H1 (cell line): ENCODE data around the gene MYO9B. TPM values are rescaled to one million over a fixed set of nuclear protein-coding genes. Genes with fewer than 3 reads are reported as not detected.

Experiments used
- CTCF ChIA-PET: fragments of 300-600 bp; sonication (Branson Sonifier 250); formaldehyde crosslinking; loops from one replicate; lab custom pipeline; 2021; ENCODE audit not compliant: partially characterized antibody; lab: Charles Lee
- POLR2A ChIA-PET: fragments of 300-600 bp; sonication (Branson Sonifier 250); formaldehyde crosslinking; loops from one replicate; lab custom pipeline; 2021; ENCODE audit warnings: inconsistent platforms; ENCODE audit not compliant: partially characterized antibody; lab: Charles Lee
- DNase-seq, 2 experiments: peaks; one replicate each; pipeline versions ENCODE4 v3.0.0 to v3.0.0-alpha.2; 2010 to 2022; ENCODE audit warnings: low spot score in 2 of 2, low read depth in 1 of 2, mixed read lengths in 1 of 2
- FAIRE-seq: peaks from 2 replicates; lab custom pipeline; 2011; peaks lifted over from hg19 to GRCh38; lab: Jason Lieb, UNC
- H2AFZ ChIP-seq: 2 replicates; pipeline ENCODE4 v1.8.1; 2012; ENCODE audit warnings: low read length, inconsistent platforms
- H2AK5ac ChIP-seq: 2 replicates; pipeline ENCODE4 v1.6.1; 2013; ENCODE audit warnings: low read depth, low read length
- H2BK120ac ChIP-seq: replicated peaks from 2 replicates; pipeline ENCODE3; 2013; ENCODE audit warnings: low read depth, low read length, inconsistent platforms
- H2BK12ac ChIP-seq: 2 replicates; pipeline ENCODE4 v1.6.1; 2013; ENCODE audit warnings: low read depth, low read length
- H2BK15ac ChIP-seq: 2 replicates; pipeline ENCODE4 v1.6.1; 2013; ENCODE audit warnings: low read length
- H2BK20ac ChIP-seq: 2 replicates; pipeline ENCODE4 v1.6.1; 2013; ENCODE audit warnings: low read length
- H2BK5ac ChIP-seq: 2 replicates; pipeline ENCODE4 v1.6.1; 2013; ENCODE audit warnings: low read depth, low read length
- H3K14ac ChIP-seq: 2 replicates; pipeline ENCODE4 v1.6.1; 2013; ENCODE audit warnings: inconsistent platforms; ENCODE audit not compliant: insufficient read length
- H3K18ac ChIP-seq: 2 replicates; pipeline ENCODE4 v1.6.1; 2013; ENCODE audit warnings: low read length; ENCODE audit errors: extremely low read depth
- H3K23ac ChIP-seq: 2 replicates; pipeline ENCODE4 v1.6.1; 2013; ENCODE audit warnings: inconsistent platforms; ENCODE audit not compliant: insufficient read length
- H3K23me2 ChIP-seq: 2 replicates; pipeline ENCODE4 v1.6.1; 2013; ENCODE audit warnings: low read depth, low read length
- H3K27ac ChIP-seq: 2 replicates; pipeline ENCODE4 v1.6.1; 2011; ENCODE audit warnings: low read depth, low read length, inconsistent platforms
- H3K27me3 ChIP-seq, 4 experiments: replicated peaks in 1 of 4; 1 replicate in 1 of 4; 2 replicates in 3 of 4; pipeline versions ENCODE4 v1.6.1 to v1.8.1; 2011 to 2013; ENCODE audit warnings: low read length in 3 of 4, mild to moderate bottlenecking in 3 of 4, inconsistent platforms in 2 of 4, mixed read lengths in 2 of 4, moderate library complexity in 1 of 4; ENCODE audit not compliant: control insufficient read depth in 3 of 4, insufficient read depth in 3 of 4; ENCODE audit errors: extremely low read depth in 1 of 4
- H3K36me3 ChIP-seq, 4 experiments: 2 replicates each; pipeline versions ENCODE4 v1.6.1 to v1.8.1; 2011 to 2013; ENCODE audit warnings: mild to moderate bottlenecking in 4 of 4, low read length in 3 of 4, moderate library complexity in 2 of 4, control low read depth in 1 of 4, inconsistent platforms in 1 of 4; ENCODE audit not compliant: insufficient read depth in 4 of 4, control insufficient read depth in 2 of 4
- H3K4ac ChIP-seq: replicated peaks from 2 replicates; pipeline ENCODE3; 2013; ENCODE audit warnings: low read length, low read depth, mixed read lengths, inconsistent platforms; ENCODE audit not compliant: insufficient read length
- H3K4me1 ChIP-seq, 4 experiments: replicated peaks in 1 of 4; 1 replicate in 1 of 4; 2 replicates in 3 of 4; pipeline versions ENCODE4 v1.6.1 to v1.8.1; 2011 to 2013; ENCODE audit warnings: low read length in 3 of 4, inconsistent platforms in 2 of 4, mixed read lengths in 1 of 4; ENCODE audit not compliant: insufficient read depth in 4 of 4, control insufficient read depth in 3 of 4
- H3K4me2 ChIP-seq, 2 experiments: 2 replicates each; pipeline versions ENCODE4 v1.6.1 to v1.8.1; 2011 to 2013; ENCODE audit warnings: low read depth in 2 of 2, low read length in 2 of 2, control low read depth in 1 of 2, inconsistent platforms in 1 of 2, mild to moderate bottlenecking in 1 of 2; ENCODE audit not compliant: insufficient read depth in 1 of 2
- H3K4me3 ChIP-seq, 4 experiments: fragments of 200-600, 300-600 bp in 1 of 4; sonication (generic), shearing (Covaris generic), sonication (Bioruptor Twin) in 1 of 4; 2 replicates each; pipeline versions ENCODE4 v1.5.1 to v1.8.1; 2011 to 2016; ENCODE audit warnings: low read length in 4 of 4, low read depth in 3 of 4, control low read depth in 2 of 4, inconsistent platforms in 2 of 4, mild to moderate bottlenecking in 2 of 4, mixed read lengths in 1 of 4, moderate library complexity in 1 of 4; ENCODE audit not compliant: insufficient read depth in 2 of 4; ENCODE audit errors: extremely low read depth in 1 of 4
- H3K56ac ChIP-seq: replicated peaks from 2 replicates; pipeline ENCODE3; 2013; ENCODE audit warnings: low read depth, mild to moderate bottlenecking, mixed read lengths, low read length, inconsistent platforms; ENCODE audit not compliant: insufficient read length
- H3K79me1 ChIP-seq: 2 replicates; pipeline ENCODE4 v1.6.1; 2013; ENCODE audit warnings: low read depth, low read length, control low read depth
- H3K79me2 ChIP-seq, 2 experiments: 2 replicates each; pipeline versions ENCODE4 v1.6.1 to v1.8.1; 2012 to 2013; ENCODE audit warnings: low read length in 2 of 2, mild to moderate bottlenecking in 2 of 2, inconsistent platforms in 1 of 2; ENCODE audit not compliant: insufficient read depth in 2 of 2, control insufficient read depth in 1 of 2
- H3K9ac ChIP-seq, 4 experiments: replicated peaks in 1 of 4; 1 replicate in 1 of 4; 2 replicates in 3 of 4; pipeline versions ENCODE4 v1.6.1 to v1.8.1; 2011 to 2013; ENCODE audit warnings: low read depth in 3 of 4, low read length in 3 of 4, control low read depth in 2 of 4, mild to moderate bottlenecking in 2 of 4, moderate library complexity in 2 of 4, inconsistent platforms in 1 of 4; ENCODE audit errors: extremely low read depth in 1 of 4
- H3K9me3 ChIP-seq, 2 experiments: 2 replicates each; pipeline versions ENCODE4 v1.6.1 to v1.8.1; 2012 to 2013; ENCODE audit warnings: mild to moderate bottlenecking in 2 of 2, moderate library complexity in 2 of 2, control low read depth in 1 of 2, inconsistent platforms in 1 of 2, low read depth in 1 of 2, low read length in 1 of 2, mixed read lengths in 1 of 2; ENCODE audit not compliant: insufficient read depth in 2 of 2
- H4K20me1 ChIP-seq, 2 experiments: replicated peaks in 1 of 2; 2 replicates each; pipeline versions ENCODE3 to v1.8.1; 2011 to 2013; ENCODE audit warnings: inconsistent platforms in 2 of 2, low read length in 2 of 2, mild to moderate bottlenecking in 1 of 2; ENCODE audit not compliant: insufficient read depth in 2 of 2, control insufficient read depth in 1 of 2
- H4K5ac ChIP-seq: 2 replicates; pipeline ENCODE4 v1.6.1; 2013; ENCODE audit warnings: low read length, low read depth, mixed read lengths, inconsistent platforms; ENCODE audit not compliant: insufficient read length
- H4K8ac ChIP-seq: 2 replicates; pipeline ENCODE4 v1.8.0; 2013; ENCODE audit warnings: mild to moderate bottlenecking, moderate library complexity, low read length, inconsistent platforms; ENCODE audit not compliant: insufficient read depth; ENCODE audit errors: extremely low read depth
- H4K91ac ChIP-seq: replicated peaks from 2 replicates; pipeline ENCODE3; 2013; ENCODE audit warnings: low read length, mixed read lengths, inconsistent platforms; ENCODE audit not compliant: insufficient read length
- PHF8 ChIP-seq: fragments of 200-600 bp; sonication (generic); conservative IDR thresholded peaks from 2 replicates; pipeline ENCODE4 v1.7.1; 2012; ENCODE audit warnings: low read depth, mild to moderate bottlenecking, inconsistent platforms, low read length, moderate library complexity
- WGBS, 2 experiments: shearing (Covaris generic) in 1 of 2; methylation state at CpG; one replicate each; pipeline versions ENCODE4 v1.1.6 to v1.1.7; 2013 to 2015; ENCODE audit warnings: low lambda C conversion rate in 2 of 2, mixed read lengths in 2 of 2, inconsistent platforms in 1 of 2, low coverage in 1 of 2, missing lambda C conversion rate in 1 of 2; ENCODE audit not compliant: insufficient replicate concordance in 2 of 2, insufficient coverage in 1 of 2, insufficient read length in 1 of 2; ENCODE audit errors: extremely low coverage in 1 of 2, missing lambda C conversion rate in 1 of 2; 5-methylcytosine and 5-hydroxymethylcytosine counted together
- polyA plus RNA-seq, 7 experiments: library from polyadenylated mRNA; depleted of rRNA in 3 of 7; stranded (reverse) in 5 of 7; unstranded in 2 of 7; fragments of >200 nt in 5 of 7; fragments of 200-250 nt in 2 of 7; gene quantifications; 1 replicate in 5 of 7; 2 replicates in 1 of 7; 4 replicates in 1 of 7; pipeline versions ENCODE4 v1.2.1 to v1.2.3, GENCODE V29; 2011 to 2013; ENCODE audit warnings: missing spikeins in 2 of 7, mixed read lengths in 2 of 7
- total RNA-seq: library from RNA; stranded (reverse); fragmentation: NEBNext Ultra II Directional; extraction: Animal tissue kit (Norgen Biotek cat#: 25700); gene quantifications from 2 replicates; pipeline ENCODE4 v1.2.1, GENCODE V29; 2021
- TF ChIP-seq, protein P1 (sequence below): IDR thresholded peaks from 2 replicates; pipeline ENCODE4 v1.6.1; 2012; ENCODE audit warnings: inconsistent platforms

The MYO9B gene
- total and polyA plus RNA-seq, 2 of the 8 experiments (the other 6 are each of a cell fraction or from before 2014, with no cell fraction given): 27.6 to 77.1 TPM

GRCh38 chr19:17079710-17080439 lies 4.3 kb downstream of the MYO9B start:
- no peak for FAIRE-seq

More at GRCh38 chr19:17079710-17080439, 4.3 kb downstream of the MYO9B start:
- peak overlapping the region; percentile 31 for H4K91ac ChIP-seq
- no peaks in the 10 kb centered on the region; a peak in 1 of 8 replicates for H3K36me3 ChIP-seq
- no peak for DNase-seq
- H2BK12ac ChIP-seq: 0 out of 2 replicates have a peak overlapping the region, but pooled peaks have one; percentile 17
- H3K18ac ChIP-seq: 0 out of 2 replicates have a peak overlapping the region, but pooled peaks have one; percentile 48
- H3K79me2 ChIP-seq: peaks cover 4 to 75% of the 10 kb centered on the region in 2 experiments; a peak in 3 of 4 replicates
- H3K14ac ChIP-seq: no peak overlapping the region
- H2AK5ac ChIP-seq: 0 out of 2 replicates have a peak overlapping the region, but pooled peaks have one; percentile 5
- H3K4me1 ChIP-seq: peaks cover 3 to 5% (median 4%) of the 10 kb centered on the region in 4 experiments; a peak in 6 of 7 replicates
- peaks cover 28% of the 10 kb centered on the region for H3K79me1 ChIP-seq
- H4K5ac ChIP-seq: no peak overlapping the region
- H3K27ac ChIP-seq: no peak overlapping the region
- no peaks in the 10 kb centered on the region for H3K27me3 ChIP-seq
- peak overlapping the region; percentile 12; the same call in 1 of the 2 replicates for H2BK5ac ChIP-seq
- TF ChIP-seq, protein P1, sequence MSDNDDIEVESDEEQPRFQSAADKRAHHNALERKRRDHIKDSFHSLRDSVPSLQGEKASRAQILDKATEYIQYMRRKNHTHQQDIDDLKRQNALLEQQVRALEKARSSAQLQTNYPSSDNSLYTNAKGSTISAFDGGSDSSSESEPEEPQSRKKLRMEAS: 0 out of 2 replicates have a peak, but pooled peaks have one; percentile 28
- no peak for TF ChIP-seq PHF8
- no peak overlapping the region for H2AFZ ChIP-seq
- peaks cover 9% of the 10 kb centered on the region; the same call in 1 of the 2 replicates for H3K23me2 ChIP-seq
- peak overlapping the region; percentile 36 for H3K4ac ChIP-seq
- H3K56ac ChIP-seq: no peak overlapping the region
- CTCF ChIA-PET: interaction anchor here (0.6 to 0.7 kb wide), 3 partner anchors 9 to 1663 kb away, joined by 3 to 4 read pairs (median 3); no protein-coding TSS in a partner anchor
- no peak overlapping the region; a peak in 1 of 7 replicates for H3K9ac ChIP-seq
- no peak overlapping the region for H3K4me3 ChIP-seq
- H2BK15ac ChIP-seq: no peak overlapping the region
- H3K4me2 ChIP-seq: peak overlapping the region; percentile 6 to 12; a peak in 1 of 4 replicates
- no peaks in the 10 kb centered on the region for H3K9me3 ChIP-seq
- H4K8ac ChIP-seq: peak overlapping the region; percentile 38; the same call in 1 of the 2 replicates
- H3K23ac ChIP-seq: no peak overlapping the region
- POLR2A ChIA-PET: interaction anchor here (0.6 kb wide), 1 partner anchor 254 kb away, joined by 3 read pairs; no protein-coding TSS in a partner anchor
- H2BK20ac ChIP-seq: no peak overlapping the region
- H2BK120ac ChIP-seq: no peak overlapping the region
- H4K20me1 ChIP-seq: peaks cover 12 to 30% of the 10 kb centered on the region in 2 experiments
- WGBS, 2 experiments: 76% methylated on average over 27 of the region's 28 CpGs; no CpG with 5 or more reads in 1 of the 2 experiments
